ENCODE data around the gene ICAM4.

Gene ICAM4

GRCh38 chr19:10321417-10321797, 34.7 kb downstream of the ICAM4 start:
- TF ChIP-seq CTCF (IDR thresholded peaks at IDR 0.05) = no peak

DNA sequence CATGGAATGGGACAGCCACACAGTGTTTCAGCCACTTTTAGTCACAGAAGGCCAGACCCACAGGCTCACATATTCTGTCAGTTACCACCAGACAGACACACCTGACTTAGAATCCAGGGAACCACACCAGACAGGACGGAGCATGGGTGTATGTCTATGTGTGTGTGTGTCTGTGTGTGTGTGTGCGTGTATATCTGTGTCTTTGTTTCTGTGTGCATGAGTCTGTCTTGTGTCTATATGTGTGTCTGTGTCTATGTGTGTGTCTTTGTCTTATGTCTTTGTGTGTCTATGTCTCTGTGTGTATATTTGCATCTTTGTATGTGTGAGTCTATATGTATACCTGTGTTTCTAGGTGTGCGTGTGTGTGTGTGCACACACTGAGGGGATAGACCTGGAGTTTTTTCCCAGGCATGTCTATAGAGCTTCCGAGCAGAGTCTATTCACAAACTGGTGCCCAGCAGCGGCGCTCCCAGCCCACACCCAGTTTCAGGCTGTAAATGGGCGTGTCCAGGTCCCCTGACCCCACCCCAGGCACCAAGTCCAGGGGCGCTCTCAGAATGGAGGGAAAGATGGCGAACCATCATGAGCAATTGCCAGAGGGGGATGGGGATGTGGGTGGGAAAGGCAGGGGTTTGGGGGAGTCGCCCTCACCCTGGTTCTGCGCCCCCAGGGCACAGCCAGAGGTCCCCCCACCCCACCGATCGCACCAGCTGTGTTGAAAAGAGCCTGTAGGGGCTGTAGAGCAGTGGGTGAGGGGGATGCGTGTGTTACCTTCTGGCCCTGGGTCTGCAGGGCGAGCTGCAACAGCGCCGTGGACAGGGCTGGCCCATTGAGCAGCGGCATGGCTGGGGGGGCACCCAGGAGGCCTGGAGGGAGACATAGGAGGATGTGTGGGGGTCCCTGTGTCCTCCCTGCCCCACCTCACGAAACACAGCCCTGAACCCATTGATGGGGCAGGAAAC, 35.4 kb downstream of the ICAM4 start:
- TF ChIP-seq CTCF (IDR thresholded peaks at IDR 0.05) = no peak

GRCh38 chr19:10325732-10326131, 39.0 kb downstream of the ICAM4 start:
- no peak for TF ChIP-seq CTCF (IDR thresholded peaks at IDR 0.05)

DNA sequence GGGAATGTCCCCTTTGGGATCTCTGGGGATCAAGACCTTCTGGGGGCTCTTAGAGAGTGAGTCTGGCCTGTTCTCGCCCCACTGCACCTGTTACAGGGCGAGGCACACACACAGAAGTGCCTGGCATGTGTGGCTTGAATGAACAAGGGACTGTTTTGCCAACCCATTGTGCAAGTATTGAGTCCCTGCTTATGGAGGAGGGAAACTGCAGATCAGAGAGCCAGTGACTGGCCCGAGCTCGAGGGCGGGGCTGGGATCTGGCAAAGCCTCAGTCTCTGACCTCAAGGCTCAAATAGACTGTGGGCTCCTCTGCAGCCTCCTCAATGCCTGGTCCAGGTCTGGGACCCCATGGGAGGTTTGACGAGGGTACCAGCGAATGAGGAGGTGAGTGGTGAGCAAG, 41.0 kb downstream of the ICAM4 start:
- TF ChIP-seq CTCF (IDR thresholded peaks at IDR 0.05) = no peak

DNA sequence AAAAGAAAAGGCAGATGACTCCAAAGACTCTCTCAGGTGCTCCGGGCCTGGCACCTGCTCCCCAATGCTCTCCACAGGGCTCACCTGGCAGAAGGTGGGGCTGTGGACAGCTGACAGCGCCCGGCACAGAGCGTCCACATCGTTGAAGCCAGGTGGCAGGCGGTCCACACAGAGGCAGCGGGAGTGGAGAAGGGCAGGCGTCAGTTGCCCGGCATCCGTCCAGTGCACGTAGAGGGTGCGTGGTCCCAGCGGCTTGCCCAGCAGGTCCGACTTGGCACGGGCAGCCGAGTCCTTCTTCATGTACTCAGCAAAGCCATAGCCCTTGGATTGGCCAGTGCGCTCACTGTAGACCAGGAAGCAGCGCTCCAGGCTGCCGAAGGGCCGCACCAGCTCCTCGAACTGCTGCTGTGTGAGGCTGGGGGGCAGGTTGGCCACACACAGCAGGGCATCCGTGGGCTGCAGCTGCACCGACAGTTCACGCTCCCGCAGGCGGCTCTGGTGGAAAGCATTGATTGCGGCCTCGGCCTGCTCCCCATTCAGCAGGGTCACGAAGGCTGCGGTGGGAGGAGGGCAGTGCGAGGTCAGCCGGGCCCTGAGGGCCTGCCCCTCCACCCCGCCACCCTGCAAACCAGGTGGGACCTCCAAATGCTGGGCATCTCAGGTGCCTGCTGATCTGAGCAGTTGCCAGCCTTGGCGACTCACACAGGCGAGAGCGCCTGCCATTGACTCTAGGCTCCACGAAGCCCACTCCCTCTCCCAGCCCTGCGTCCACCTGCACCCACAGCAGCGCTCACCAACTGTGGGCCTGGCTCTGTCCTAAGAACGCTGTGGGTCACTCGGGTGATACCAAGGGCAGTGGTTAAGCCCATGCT, 42.0 kb downstream of the ICAM4 start:
- no peak for TF ChIP-seq CTCF (IDR thresholded peaks at IDR 0.05)

GRCh38 chr19:10329555-10329954, 42.8 kb downstream of the ICAM4 start:
- no peak for TF ChIP-seq CTCF (IDR thresholded peaks at IDR 0.05)

- TF ChIP-seq CTCF (IDR thresholded peaks at IDR 0.05) = no peak
These were observed 45.6 kb downstream of the ICAM4 start for GRCh38 chr19:10332158-10332964.
